Heart left ventricle (tissue), 13 donors: ENCODE results near the gene CYP2E1.
"Not testable (repeated sequence)": the region's sequence is repeated elsewhere in the genome, so short reads cannot be mapped to it uniquely, and the experiment has no call there.

Source experiments
- POLR2A ChIP-seq, 2 donors: fragments of 450-650 bp; IDR thresholded peaks; one replicate each; pipeline ENCODE4 v1.6.1; 2017; ENCODE audit warnings: antibody characterized with exemption in 2 of 2, mild to moderate bottlenecking in 2 of 2, moderate library complexity in 2 of 2
- TF ChIP-seq, protein P1 (sequence below), 12 donors: fragments of 200-600 bp; sonication (generic) in 4 of 12; IDR thresholded peaks; one replicate each; pipeline versions ENCODE4 v1.5.0 to v1.8.0; 2018 to 2022; ENCODE audit warnings: antibody characterized with exemption in 12 of 12, mild to moderate bottlenecking in 5 of 12
- donor health status: ischemic (EF 13 %, LVEDD 7.1; RV severe dilation, severe dysfunction).
- donor health status: DM: no; HTN: yes; CAD: no.
- donor health status: DM: no; HTN: no; CAD: no.
- donor health status: ischemic (EF 25% LVEDD 6.9; RV normal size, moderate dysfunction).
- donor health status: ischemic (EF 25% LVEDD 5.7; RV mildly dilated, moderate dysfunction).
- donor health status: ischemic (EF 35%, LVEDD 5.7; RV mildly dilated, moderate dysfunction).
- donor health status: nonischemic (EF 11% LVEDD 7.7; RV severe dilation, severe dysfunction).
- donor health status: DM: yes; HTN: yes; CAD: no.
- donor health status: PGD.
- donor health status: ischemic (EF 29% LVEDD 5.4; RV normal size, mild dysfunction).
- donor health status: nonischemic (EF 23%, LVEDD 6.1; RV moderate dilation, normal function).

DNA sequence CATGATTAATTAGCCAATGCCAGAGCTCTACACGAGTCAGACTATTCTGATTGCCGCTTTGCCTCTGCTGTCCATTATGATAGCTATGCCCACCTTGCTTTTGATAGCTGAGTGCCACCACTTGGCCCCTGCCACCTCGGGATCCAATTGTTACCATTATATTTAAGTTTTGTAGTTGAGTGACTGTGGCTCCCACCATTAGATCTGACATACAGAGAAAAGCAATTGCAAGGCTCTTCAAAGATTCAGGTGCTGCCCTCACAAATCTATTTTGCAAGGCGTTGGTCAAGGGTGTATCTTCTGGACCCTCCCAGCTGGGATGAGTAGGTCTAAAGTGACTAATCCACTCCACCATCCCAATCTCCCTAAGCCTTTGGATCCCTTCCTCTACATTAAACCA is 26.3 kb upstream of the CYP2E1 start:
- TF ChIP-seq, protein P1, sequence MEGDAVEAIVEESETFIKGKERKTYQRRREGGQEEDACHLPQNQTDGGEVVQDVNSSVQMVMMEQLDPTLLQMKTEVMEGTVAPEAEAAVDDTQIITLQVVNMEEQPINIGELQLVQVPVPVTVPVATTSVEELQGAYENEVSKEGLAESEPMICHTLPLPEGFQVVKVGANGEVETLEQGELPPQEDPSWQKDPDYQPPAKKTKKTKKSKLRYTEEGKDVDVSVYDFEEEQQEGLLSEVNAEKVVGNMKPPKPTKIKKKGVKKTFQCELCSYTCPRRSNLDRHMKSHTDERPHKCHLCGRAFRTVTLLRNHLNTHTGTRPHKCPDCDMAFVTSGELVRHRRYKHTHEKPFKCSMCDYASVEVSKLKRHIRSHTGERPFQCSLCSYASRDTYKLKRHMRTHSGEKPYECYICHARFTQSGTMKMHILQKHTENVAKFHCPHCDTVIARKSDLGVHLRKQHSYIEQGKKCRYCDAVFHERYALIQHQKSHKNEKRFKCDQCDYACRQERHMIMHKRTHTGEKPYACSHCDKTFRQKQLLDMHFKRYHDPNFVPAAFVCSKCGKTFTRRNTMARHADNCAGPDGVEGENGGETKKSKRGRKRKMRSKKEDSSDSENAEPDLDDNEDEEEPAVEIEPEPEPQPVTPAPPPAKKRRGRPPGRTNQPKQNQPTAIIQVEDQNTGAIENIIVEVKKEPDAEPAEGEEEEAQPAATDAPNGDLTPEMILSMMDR (IDR thresholded peaks at IDR 0.05) = not testable (repeated sequence)
- not testable (repeated sequence) for TF ChIP-seq POLR2A (IDR thresholded peaks at IDR 0.05)
